Kidney (tissue), 14 donors: ENCODE measurements around the gene MICU2. TPM values are rescaled to one million over a fixed set of nuclear protein-coding genes. Genes with fewer than 3 reads are reported as not detected.
A peak's percentile ranks its signal among the peaks of the same experiment; 100 is the strongest.

Experiments
- DNase-seq, 5 donors: peaks; one replicate each; pipeline ENCODE4 v3.0.0-alpha.2; 2013 to 2020
- FAIRE-seq: peaks from 2 replicates; lab custom pipeline; 2012; peaks lifted over from hg19 to GRCh38; lab: Jason Lieb, UNC
- H3K27ac ChIP-seq, 2 donors: one replicate each; pipeline ENCODE4 v1.7.0; 2013; ENCODE audit warnings: low read depth in 2 of 2, low read length in 2 of 2, inconsistent platforms in 1 of 2
- H3K27me3 ChIP-seq: one replicate; pipeline ENCODE4 v1.7.1; 2013; ENCODE audit warnings: low read length, inconsistent platforms; ENCODE audit not compliant: control insufficient read depth, insufficient read depth
- H3K36me3 ChIP-seq, 3 donors: one replicate each; pipeline versions ENCODE4 v1.7.0 to v1.7.1; 2013; ENCODE audit warnings: low read length in 3 of 3, control low read depth in 1 of 3, inconsistent platforms in 1 of 3; ENCODE audit not compliant: insufficient read depth in 3 of 3, control insufficient read depth in 2 of 3
- H3K4me1 ChIP-seq, 3 donors: one replicate each; pipeline versions ENCODE4 v1.7.0 to v1.7.1; 2013; ENCODE audit warnings: low read length in 3 of 3, inconsistent platforms in 1 of 3, low read depth in 1 of 3; ENCODE audit not compliant: control insufficient read depth in 2 of 3, insufficient read depth in 2 of 3
- H3K4me3 ChIP-seq, 3 donors: one replicate each; pipeline versions ENCODE4 v1.7.0 to v1.8.1; 2013; ENCODE audit warnings: low read length in 3 of 3, control low read depth in 1 of 3, inconsistent platforms in 1 of 3
- H3K9ac ChIP-seq, 3 donors: one replicate each; pipeline versions ENCODE4 v1.7.0 to v1.7.1; 2013; ENCODE audit warnings: low read length in 3 of 3, control low read depth in 1 of 3, inconsistent platforms in 1 of 3
- H3K9me3 ChIP-seq, 3 donors: one replicate each; pipeline versions ENCODE4 v1.7.0 to v1.7.1; 2013; ENCODE audit warnings: low read length in 3 of 3, control low read depth in 1 of 3, inconsistent platforms in 1 of 3; ENCODE audit not compliant: control insufficient read depth in 2 of 3, insufficient read depth in 1 of 3
- intact Hi-C: fragments of 100-400 bp; cut with DNase I; formaldehyde crosslinking; loops from one replicate; pipeline ENCODE4 v1.11.1; 2022
- polyA plus RNA-seq: library from polyadenylated mRNA; stranded (reverse); fragments of 350-450 nt; fragmentation: Illumina TruSeq; extraction: RNeasy Lipid Tissue Mini Kit (QIAGEN cat#74804); gene quantifications from one replicate; pipeline ENCODE4 v1.2.3, GENCODE V29; 2014; ENCODE audit warnings: low read depth, low replicate concordance; ENCODE audit not compliant: insufficient read depth
- total RNA-seq: library from RNA; stranded (reverse); fragmentation: NEBNext Ultra II Directional; extraction: Animal tissue kit (Norgen Biotek cat#: 25700); gene quantifications from one replicate; pipeline ENCODE4 v1.2.1, GENCODE V29; 2021
- TF ChIP-seq, protein P1 (sequence below): IDR thresholded peaks from 3 replicates; pipeline ENCODE4 v1.5.1; 2012; ENCODE audit warnings: mild to moderate bottlenecking, moderate library complexity, borderline replicate concordance; ENCODE audit not compliant: insufficient read depth; ENCODE audit errors: extremely low read depth
- donor health status: control.
- donor health status: control.
- donor health status: control.
- donor health status: control.
- donor health status: control.
- donor health status: DM: yes; HTN: yes; CAD: no.
- donor health status: Normal renal cell carcinoma (clear cell type).

The MICU2 gene
- total and polyA plus RNA-seq, 2 donors from 2014 or later, result 49.0 to 86.5 TPM

GRCh38 chr13:21538280-21538679 lies 65.7 kb downstream of the MICU2 start:
- intact Hi-C loops, result no loop called here
- FAIRE-seq, result no peak

DNA sequence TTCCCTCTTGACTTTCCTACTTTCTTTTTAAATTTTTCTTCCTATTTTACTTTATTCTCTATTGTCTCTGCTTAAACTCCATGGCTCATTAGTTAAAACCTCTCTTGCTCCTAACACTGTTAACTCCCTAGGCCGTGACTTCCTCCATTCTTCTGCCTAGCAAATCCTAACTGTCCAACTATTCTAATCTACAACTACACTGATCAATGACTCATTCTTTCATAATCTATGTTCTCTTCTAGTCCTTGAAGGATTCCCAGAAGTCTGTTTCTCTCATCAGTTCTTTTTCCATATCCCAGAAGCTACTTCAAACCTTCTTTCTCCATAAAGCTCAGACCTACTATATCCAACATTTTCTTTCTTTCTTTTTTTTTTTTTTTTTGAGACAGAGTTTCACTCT lies 66.9 kb downstream of the MICU2 start:
- H3K9ac ChIP-seq, result no peak overlapping the region
- no peaks in the 10 kb centered on the region for H3K9me3 ChIP-seq
- no peaks in the 10 kb centered on the region for H3K36me3 ChIP-seq
- H3K4me1 ChIP-seq, result no peaks in the 10 kb centered on the region
- H3K27ac ChIP-seq, result no peak overlapping the region
- H3K4me3 ChIP-seq, result no peak overlapping the region
- intact Hi-C loops, result no loop called here
- no peaks in the 10 kb centered on the region for H3K27me3 ChIP-seq
- DNase-seq (no peak), FAIRE-seq (no peak)
- TF ChIP-seq, protein P1, sequence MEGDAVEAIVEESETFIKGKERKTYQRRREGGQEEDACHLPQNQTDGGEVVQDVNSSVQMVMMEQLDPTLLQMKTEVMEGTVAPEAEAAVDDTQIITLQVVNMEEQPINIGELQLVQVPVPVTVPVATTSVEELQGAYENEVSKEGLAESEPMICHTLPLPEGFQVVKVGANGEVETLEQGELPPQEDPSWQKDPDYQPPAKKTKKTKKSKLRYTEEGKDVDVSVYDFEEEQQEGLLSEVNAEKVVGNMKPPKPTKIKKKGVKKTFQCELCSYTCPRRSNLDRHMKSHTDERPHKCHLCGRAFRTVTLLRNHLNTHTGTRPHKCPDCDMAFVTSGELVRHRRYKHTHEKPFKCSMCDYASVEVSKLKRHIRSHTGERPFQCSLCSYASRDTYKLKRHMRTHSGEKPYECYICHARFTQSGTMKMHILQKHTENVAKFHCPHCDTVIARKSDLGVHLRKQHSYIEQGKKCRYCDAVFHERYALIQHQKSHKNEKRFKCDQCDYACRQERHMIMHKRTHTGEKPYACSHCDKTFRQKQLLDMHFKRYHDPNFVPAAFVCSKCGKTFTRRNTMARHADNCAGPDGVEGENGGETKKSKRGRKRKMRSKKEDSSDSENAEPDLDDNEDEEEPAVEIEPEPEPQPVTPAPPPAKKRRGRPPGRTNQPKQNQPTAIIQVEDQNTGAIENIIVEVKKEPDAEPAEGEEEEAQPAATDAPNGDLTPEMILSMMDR, result no peak

More at GRCh38 chr13:21538280-21538679, 65.7 kb downstream of the MICU2 start:
- Histone ChIP-seq H3K27me3 (no peaks in the 10 kb centered on the region), H3K36me3 (no peaks in the 10 kb centered on the region), H3K9ac (no peak overlapping the region), H3K27ac (no peak overlapping the region), H3K4me1 (no peaks in the 10 kb centered on the region), H3K4me3 (no peak overlapping the region), H3K9me3 (no peaks in the 10 kb centered on the region)
- TF ChIP-seq, protein P1, result no peak
- DNase-seq, result no peak

GRCh38 chr13:21534760-21535159 lies 69.2 kb downstream of the MICU2 start:
- DNase-seq (no peak), FAIRE-seq (no peak)
- Histone ChIP-seq H3K36me3 (no peaks in the 10 kb centered on the region), H3K27me3 (no peaks in the 10 kb centered on the region), H3K27ac (no peak overlapping the region), H3K9me3 (no peaks in the 10 kb centered on the region), H3K4me1 (no peaks in the 10 kb centered on the region), H3K4me3 (no peak overlapping the region), H3K9ac (no peak overlapping the region)
- intact Hi-C loops, result no loop called here
- TF ChIP-seq, protein P1, result no peak

DNA sequence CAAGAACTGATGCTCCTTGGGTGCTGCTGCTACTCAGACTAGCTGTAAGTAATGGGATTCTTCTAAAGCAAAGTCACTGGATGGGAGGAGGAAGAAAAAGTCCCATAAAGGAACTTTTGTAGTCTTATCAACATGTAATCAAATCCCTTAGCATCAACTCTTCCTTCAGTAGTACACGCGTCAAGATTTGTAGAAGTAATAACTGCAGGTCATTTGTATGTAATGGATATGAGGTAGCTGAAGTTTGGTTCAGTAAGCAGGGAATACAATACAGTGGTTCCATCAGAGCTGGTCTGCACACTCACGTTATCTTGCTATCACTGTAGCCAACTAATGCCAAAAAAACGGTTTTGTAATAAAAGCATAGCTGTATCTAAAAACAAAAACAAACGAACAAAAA lies 72.5 kb downstream of the MICU2 start:
- TF ChIP-seq, protein P1, result no peak
- H3K27me3 ChIP-seq, result no peaks in the 10 kb centered on the region
- H3K9ac ChIP-seq, result no peak overlapping the region
- no peaks in the 10 kb centered on the region for H3K4me1 ChIP-seq
- DNase-seq (peak in 2 of 5 donors; percentile 57 to 79), FAIRE-seq (no peak)
- H3K4me3 ChIP-seq, result no peak overlapping the region
- intact Hi-C loops, result no loop called here
- no peaks in the 10 kb centered on the region for H3K9me3 ChIP-seq
- no peak overlapping the region for H3K27ac ChIP-seq
- peaks cover 0 to 3% (median 0%) of the 10 kb centered on the region in 3 donors for H3K36me3 ChIP-seq
